MM.1S (cell line): Measurements from ENCODE around the gene ITGB3BP.

Experiments used
- EZH2phosphoT487 ChIP-seq: fragments of 300-600 bp; sonication (generic); IDR thresholded peaks from 2 replicates; pipeline ENCODE4 v1.6.1; 2018; ENCODE audit warnings: antibody characterized with exemption, low read length
- TF ChIP-seq, protein P1 (sequence below): fragments of 300-600 bp; sonication (generic); IDR thresholded peaks from 2 replicates; pipeline ENCODE4 v1.5.1; 2016; ENCODE audit warnings: antibody characterized with exemption, low read length, mixed read lengths

DNA sequence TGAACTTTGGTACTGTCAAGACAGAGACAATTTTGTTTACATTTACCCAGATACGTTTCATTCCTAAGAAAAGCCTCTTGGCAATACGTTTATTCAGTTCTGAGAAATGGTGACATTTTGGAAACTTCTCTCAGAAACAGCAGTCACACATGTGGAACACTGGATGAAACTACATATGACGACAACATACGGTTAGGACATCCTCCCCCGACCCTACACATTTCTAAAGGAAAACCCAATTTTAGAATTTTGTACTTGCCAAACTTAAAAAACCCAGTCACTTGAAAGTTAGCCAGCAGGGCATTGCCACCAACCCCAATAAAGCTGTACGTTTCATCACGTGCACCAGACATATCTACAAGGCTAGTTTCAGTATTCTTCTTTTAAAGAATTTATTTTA is 56.8 kb downstream of the ITGB3BP start:
- TF ChIP-seq EZH2phosphoT487, result no peak
- TF ChIP-seq, protein P1, sequence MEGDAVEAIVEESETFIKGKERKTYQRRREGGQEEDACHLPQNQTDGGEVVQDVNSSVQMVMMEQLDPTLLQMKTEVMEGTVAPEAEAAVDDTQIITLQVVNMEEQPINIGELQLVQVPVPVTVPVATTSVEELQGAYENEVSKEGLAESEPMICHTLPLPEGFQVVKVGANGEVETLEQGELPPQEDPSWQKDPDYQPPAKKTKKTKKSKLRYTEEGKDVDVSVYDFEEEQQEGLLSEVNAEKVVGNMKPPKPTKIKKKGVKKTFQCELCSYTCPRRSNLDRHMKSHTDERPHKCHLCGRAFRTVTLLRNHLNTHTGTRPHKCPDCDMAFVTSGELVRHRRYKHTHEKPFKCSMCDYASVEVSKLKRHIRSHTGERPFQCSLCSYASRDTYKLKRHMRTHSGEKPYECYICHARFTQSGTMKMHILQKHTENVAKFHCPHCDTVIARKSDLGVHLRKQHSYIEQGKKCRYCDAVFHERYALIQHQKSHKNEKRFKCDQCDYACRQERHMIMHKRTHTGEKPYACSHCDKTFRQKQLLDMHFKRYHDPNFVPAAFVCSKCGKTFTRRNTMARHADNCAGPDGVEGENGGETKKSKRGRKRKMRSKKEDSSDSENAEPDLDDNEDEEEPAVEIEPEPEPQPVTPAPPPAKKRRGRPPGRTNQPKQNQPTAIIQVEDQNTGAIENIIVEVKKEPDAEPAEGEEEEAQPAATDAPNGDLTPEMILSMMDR, result no peak
